ENCODE data around the gene CNOT8.

The CNOT8 gene

DNA sequence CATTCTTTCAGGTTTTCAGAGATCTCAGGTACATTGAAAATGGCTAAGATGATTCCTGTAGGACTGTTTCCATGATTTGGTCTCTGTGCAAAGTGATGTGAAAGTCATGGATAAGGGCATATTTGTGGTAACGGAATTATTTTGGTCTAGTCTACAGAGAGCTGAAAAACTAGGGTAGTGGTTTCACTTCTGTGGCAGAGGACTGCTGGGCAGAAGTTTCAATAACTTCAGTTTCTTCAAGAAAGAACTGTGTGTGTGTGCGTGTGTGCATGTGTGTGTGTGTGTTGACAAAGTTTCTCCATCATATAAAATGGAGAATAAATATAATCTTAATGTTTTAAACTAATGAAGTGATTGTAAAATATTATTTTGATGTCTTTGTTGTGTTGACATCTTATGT lies 4.3 kb downstream of the CNOT8 start:
- in situ Hi-C loops (cut with MboI; ENCODE audit: low sequenced_read_pairs, unreplicated experiment), result no loop called here
- TF ChIP-seq, protein P1, sequence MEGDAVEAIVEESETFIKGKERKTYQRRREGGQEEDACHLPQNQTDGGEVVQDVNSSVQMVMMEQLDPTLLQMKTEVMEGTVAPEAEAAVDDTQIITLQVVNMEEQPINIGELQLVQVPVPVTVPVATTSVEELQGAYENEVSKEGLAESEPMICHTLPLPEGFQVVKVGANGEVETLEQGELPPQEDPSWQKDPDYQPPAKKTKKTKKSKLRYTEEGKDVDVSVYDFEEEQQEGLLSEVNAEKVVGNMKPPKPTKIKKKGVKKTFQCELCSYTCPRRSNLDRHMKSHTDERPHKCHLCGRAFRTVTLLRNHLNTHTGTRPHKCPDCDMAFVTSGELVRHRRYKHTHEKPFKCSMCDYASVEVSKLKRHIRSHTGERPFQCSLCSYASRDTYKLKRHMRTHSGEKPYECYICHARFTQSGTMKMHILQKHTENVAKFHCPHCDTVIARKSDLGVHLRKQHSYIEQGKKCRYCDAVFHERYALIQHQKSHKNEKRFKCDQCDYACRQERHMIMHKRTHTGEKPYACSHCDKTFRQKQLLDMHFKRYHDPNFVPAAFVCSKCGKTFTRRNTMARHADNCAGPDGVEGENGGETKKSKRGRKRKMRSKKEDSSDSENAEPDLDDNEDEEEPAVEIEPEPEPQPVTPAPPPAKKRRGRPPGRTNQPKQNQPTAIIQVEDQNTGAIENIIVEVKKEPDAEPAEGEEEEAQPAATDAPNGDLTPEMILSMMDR (IDR thresholded peaks at IDR 0.05; ENCODE audit: borderline replicate concordance, control extremely low read depth, extremely low read depth, insufficient read depth, missing control alignments), result no peak
- DNase-seq (ENCODE audit: low spot score), result no peak

DNA sequence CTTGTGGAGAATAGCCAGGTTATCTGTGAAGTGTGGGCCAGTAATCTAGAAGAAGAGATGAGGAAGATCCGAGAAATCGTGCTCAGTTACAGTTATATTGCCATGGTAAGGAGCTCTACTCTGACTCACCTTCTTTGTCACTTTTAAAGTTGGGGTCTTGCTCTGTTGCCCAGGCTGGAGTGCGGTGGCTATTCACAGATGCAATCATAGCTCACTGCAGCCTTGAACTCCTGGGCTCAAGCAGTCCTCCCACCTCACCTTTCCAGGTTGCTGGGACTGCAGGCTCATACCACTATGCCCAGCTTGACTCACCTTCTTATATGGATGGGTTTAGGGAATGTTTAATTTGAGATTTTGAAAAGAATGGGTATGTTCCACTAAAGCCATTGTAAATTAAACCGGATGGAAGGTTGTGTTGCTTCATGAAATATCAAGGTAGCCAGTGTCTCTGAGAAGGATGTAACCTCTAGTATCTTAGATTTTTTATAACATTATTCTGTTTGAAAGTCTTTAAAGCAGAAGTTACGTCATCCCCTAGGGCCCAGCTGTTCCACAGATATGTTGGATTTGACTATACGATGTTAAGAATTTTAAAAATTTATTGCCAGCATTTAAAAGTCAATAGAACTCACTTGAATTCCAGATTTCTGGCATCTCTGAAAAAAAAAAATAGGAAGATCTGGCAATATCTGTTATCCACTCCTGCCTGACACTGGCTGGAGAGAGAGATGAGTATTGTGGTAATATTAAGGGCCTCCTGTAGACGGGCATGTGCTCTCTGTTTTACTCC lies 5.1 kb downstream of the CNOT8 start:
- in situ Hi-C loops (cut with MboI; ENCODE audit: low sequenced_read_pairs, unreplicated experiment), result no loop called here
- no peak for DNase-seq (ENCODE audit: low spot score)
- TF ChIP-seq, protein P1 (IDR thresholded peaks at IDR 0.05; ENCODE audit: borderline replicate concordance, control extremely low read depth, extremely low read depth, insufficient read depth, missing control alignments), result no peak

DNA sequence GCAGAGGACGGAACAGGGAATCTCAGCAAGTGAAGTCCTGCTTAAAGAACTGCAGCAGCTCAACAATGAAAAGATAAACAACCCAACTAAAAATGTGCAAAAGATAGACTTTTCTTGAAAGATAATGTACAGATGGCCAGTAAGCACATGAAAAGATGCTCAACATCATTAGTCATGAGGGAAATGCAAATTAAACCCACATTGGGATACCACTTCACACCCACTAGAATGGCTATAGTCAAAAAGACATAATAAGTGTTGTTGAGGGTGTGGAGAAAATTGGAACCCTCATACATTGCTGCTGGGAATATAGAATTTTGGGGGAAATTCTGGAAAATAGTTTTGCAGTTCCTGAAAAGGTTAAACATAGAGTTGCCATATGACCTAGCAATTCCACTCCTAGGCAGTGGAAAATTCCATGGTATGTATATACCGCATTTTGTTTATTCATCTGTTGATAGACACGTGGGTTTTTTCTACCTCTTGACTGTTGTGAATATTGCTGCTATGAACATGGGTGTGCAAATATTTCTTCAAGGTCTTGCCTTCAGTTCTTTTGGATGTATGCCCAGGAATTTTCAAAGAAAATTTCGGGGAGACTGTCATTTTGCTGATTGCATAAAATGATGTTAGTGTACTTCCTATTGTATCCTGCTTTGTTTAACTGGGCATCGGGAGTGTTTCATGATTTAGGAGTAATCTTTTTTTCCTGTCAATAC lies 7.2 kb downstream of the CNOT8 start:
- no peak for DNase-seq (ENCODE audit: low spot score)
- TF ChIP-seq, protein P1 (IDR thresholded peaks at IDR 0.05; ENCODE audit: borderline replicate concordance, control extremely low read depth, extremely low read depth, insufficient read depth, missing control alignments), result no peak
- in situ Hi-C loops (cut with MboI; ENCODE audit: low sequenced_read_pairs, unreplicated experiment), result no loop called here

DNA sequence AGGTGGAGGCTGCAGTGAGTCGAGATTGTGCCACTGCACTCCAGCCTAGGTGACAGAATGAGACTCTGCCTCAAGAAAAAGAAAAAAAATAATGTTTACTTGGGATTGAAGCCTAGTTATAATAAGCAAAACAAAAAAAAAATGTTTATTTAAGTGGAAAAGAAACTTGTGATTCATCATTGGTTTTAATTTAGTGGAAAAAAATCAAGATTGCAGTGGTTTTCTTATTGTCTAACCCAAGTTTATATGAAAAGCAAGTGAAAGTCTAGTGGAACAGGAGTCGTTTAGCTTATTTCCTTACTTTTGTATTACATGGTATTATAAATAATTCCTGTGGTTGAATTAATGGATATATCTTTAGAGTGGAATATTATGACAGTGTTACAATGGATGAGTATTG lies 8.4 kb downstream of the CNOT8 start:
- in situ Hi-C loops (cut with MboI; ENCODE audit: low sequenced_read_pairs, unreplicated experiment), result no loop called here
- TF ChIP-seq, protein P1 (IDR thresholded peaks at IDR 0.05; ENCODE audit: borderline replicate concordance, control extremely low read depth, extremely low read depth, insufficient read depth, missing control alignments), result no peak
- no peak for DNase-seq (ENCODE audit: low spot score)

DNA sequence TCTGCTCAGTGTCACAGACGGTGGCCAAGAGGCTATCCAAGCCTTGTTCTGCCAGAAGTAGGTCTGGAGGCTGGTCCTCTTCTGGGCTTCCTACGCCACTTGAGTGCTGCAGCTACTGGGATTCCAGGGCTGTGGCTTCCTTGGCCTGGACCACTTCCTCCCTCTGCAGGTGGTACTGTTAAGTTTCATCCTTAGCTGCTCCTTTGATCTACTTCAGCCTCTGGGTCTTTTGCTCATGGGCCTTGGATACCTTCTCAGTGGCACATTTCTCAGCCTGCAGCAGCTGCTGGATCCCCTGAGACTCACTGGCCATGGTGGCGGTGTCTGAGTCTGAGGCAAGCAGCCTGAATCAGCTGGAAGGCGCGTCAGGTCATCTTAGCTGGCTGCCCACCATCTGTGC lies 10.3 kb downstream of the CNOT8 start:
- in situ Hi-C loops (cut with MboI; ENCODE audit: low sequenced_read_pairs, unreplicated experiment), result no loop called here
- TF ChIP-seq, protein P1 (IDR thresholded peaks at IDR 0.05; ENCODE audit: borderline replicate concordance, control extremely low read depth, extremely low read depth, insufficient read depth, missing control alignments), result no peak
- DNase-seq (ENCODE audit: low spot score), result no peak

DNA sequence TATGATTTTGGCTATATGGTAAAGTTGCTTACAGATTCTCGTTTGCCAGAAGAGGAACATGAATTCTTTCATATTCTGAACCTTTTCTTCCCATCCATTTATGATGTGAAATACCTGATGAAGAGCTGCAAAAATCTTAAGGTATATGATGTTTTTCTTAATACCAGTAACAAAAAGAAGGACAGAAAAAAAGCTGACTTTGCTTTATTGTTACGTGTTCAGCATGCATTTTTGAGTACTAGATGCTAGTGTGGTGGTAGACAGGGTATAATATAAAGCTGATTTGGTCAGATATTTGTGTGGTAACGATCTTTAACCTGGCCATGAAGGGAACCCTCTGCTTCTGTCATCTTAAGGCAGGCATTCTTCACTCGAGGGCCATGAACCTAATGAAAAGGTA lies 13.3 kb downstream of the CNOT8 start:
- TF ChIP-seq, protein P1 (IDR thresholded peaks at IDR 0.05; ENCODE audit: borderline replicate concordance, control extremely low read depth, extremely low read depth, insufficient read depth, missing control alignments), result no peak
- DNase-seq (ENCODE audit: low spot score), result no peak
- in situ Hi-C loops (cut with MboI; ENCODE audit: low sequenced_read_pairs, unreplicated experiment), result no loop called here
